Left colon (tissue), 2 donors: ENCODE measurements around the gene FOXO4. TPM values are rescaled to one million over a fixed set of nuclear protein-coding genes. Genes with fewer than 3 reads are reported as not detected.

ENCODE experiments used
- ATAC-seq: fragments of 200-7000 bp; cut with Tn5 transposase; one replicate; pipeline ENCODE4 v1.9.1; 2020; ENCODE audit warnings: mild to moderate bottlenecking, moderate library complexity
- DNase-seq, 2 donors: peaks; one replicate each; pipeline ENCODE4 v3.0.0-alpha.2; 2020
- intact Hi-C, 2 donors: fragments of 100-400 bp; cut with DNase I in 1 of 2; cut with micrococcal nuclease in 1 of 2; formaldehyde crosslinking; loops; one replicate each; pipeline versions ENCODE4 v1.11.2 to v1.14.0; 2022; cut with DNase I, micrococcal nuclease
- total RNA-seq, 2 donors: library from RNA; stranded (reverse); fragmentation: NEBNext Ultra II Directional; extraction: Animal tissue kit (Norgen Biotek cat#: 25700); gene quantifications; one replicate each; pipeline ENCODE4 v1.2.1, GENCODE V29; 2021
- donor health status: DM: no; HTN: no; CAD: no.
- donor health status: DM: yes; HTN: yes; CAD: no.

Gene FOXO4
- total RNA-seq, 2 donors from 2014 or later: 32.5 to 54.2 TPM

GRCh38 chrX:71128166-71128833 lies 32.6 kb downstream of the FOXO4 start:
- intact Hi-C loops: no loop called here
- DNase-seq: no peak
- no peak for ATAC-seq

- intact Hi-C loops: no loop called here
- ATAC-seq (peak; percentile 95), DNase-seq (peak; percentile 51 to 72)
These were observed 33.5 kb downstream of the FOXO4 start for GRCh38 chrX:71128915-71129765.

GRCh38 chrX:71131510-71131909 lies 35.9 kb downstream of the FOXO4 start:
- ATAC-seq (no peak), DNase-seq (no peak)
- intact Hi-C loops: no loop called here

GRCh38 chrX:71140440-71140839 lies 44.8 kb downstream of the FOXO4 start:
- DNase-seq: no peak
- ATAC-seq: no peak
- intact Hi-C loops: no loop called here

GRCh38 chrX:71143508-71143907 lies 47.9 kb downstream of the FOXO4 start:
- peak in 1 of 2 donors; percentile 20 for DNase-seq

GRCh38 chrX:71144651-71145050 lies 49.0 kb downstream of the FOXO4 start, which contains the start of gene NLGN3:
NLGN3 (plus strand) TSS chrX:71144841; CDS start chrX:71147750, 2,909 bp downstream.
- intact Hi-C loops: no loop called here
- DNase-seq (no peak), ATAC-seq (peak; percentile 2)

More at GRCh38 chrX:71143508-71143907, 47.9 kb downstream of the FOXO4 start:
- intact Hi-C loops: no loop called here
- no peak for ATAC-seq

- ATAC-seq: no peak
- no peak for DNase-seq
- intact Hi-C loops: no loop called here
These were observed 52.0 kb downstream of the FOXO4 start for GRCh38 chrX:71147496-71148277.

GRCh38 chrX:71148278-71148663 lies 52.6 kb downstream of the FOXO4 start:
- intact Hi-C loops: no loop called here
- ATAC-seq: no peak
- DNase-seq: no peak

- intact Hi-C loops: no loop called here
- ATAC-seq (no peak), DNase-seq (no peak)
These were observed 55.7 kb downstream of the FOXO4 start for GRCh38 chrX:71151366-71151765.

Other genes starting within 250 kb of the FOXO4 start
- 1 to 10 TPM; 1.0 to 2.0 TPM for gene TEX11, start 187.1 kb upstream of the FOXO4 start, total RNA-seq
- under 1 TPM in 1 of 2 donors, not detected in 1; 0.14 TPM for gene SLC7A3, start 164.8 kb upstream of the FOXO4 start, total RNA-seq
- 10 to 100 TPM; 63.4 to 76.1 TPM for gene SNX12, start 27.5 kb upstream of the FOXO4 start, total RNA-seq
- gene CXorf65, start 10.9 kb downstream of the FOXO4 start, total RNA-seq: not detected
- 10 to 100 TPM; 47.7 to 98.7 TPM for gene IL2RG, start 15.7 kb downstream of the FOXO4 start, total RNA-seq
- 10 to 100 TPM; 35.4 to 37.9 TPM for gene MED12, start 22.7 kb downstream of the FOXO4 start, total RNA-seq
- 1 to 10 TPM in 1 of 2 donors, under 1 TPM in 1; 0.67 to 1.1 TPM for gene NLGN3, start 49.0 kb downstream of the FOXO4 start, total RNA-seq
- 10 to 100 TPM; 67.9 to 72.6 TPM for gene GJB1, start 127.4 kb downstream of the FOXO4 start, total RNA-seq
- 10 to 100 TPM; 15.9 to 17.0 TPM for gene ZMYM3, start 158.3 kb downstream of the FOXO4 start, total RNA-seq
- gene NONO, start 187.8 kb downstream of the FOXO4 start, total RNA-seq: 100 to 1,000 TPM; 158 to 183 TPM
- gene ITGB1BP2, start 205.9 kb downstream of the FOXO4 start, total RNA-seq: 1 to 10 TPM in 1 of 2 donors, under 1 TPM in 1; 0.61 to 1.9 TPM